ENCODE measurements around the gene AMOT.

GRCh38 chrX:112799425-112799824 is 41.2 kb downstream of the AMOT start:
- TF ChIP-seq YY1 (IDR thresholded peaks at IDR 0.05; ENCODE audit: low read depth) (no peak), EGR1 (IDR thresholded peaks at IDR 0.05) (no peak), TEAD4 (IDR thresholded peaks at IDR 0.05) (no peak), TAF1 (IDR thresholded peaks at IDR 0.05; ENCODE audit: low read depth) (no peak), EP300 (IDR thresholded peaks at IDR 0.05; ENCODE audit: borderline replicate concordance) (no peak), CEBPB (IDR thresholded peaks at IDR 0.05) (no peak), USF1 (IDR thresholded peaks at IDR 0.05) (no peak), TCF12 (IDR thresholded peaks at IDR 0.05; ENCODE audit: low read depth) (no peak), MAX (IDR thresholded peaks at IDR 0.05) (no peak), CREB1 (IDR thresholded peaks at IDR 0.05; ENCODE audit: low read depth) (no peak), FOXM1 (IDR thresholded peaks at IDR 0.05; ENCODE audit: borderline replicate concordance, low read depth) (no peak), RAD21 (IDR thresholded peaks at IDR 0.05; ENCODE audit: low read depth) (no peak)
